ENCODE measurements around the gene TYMP.

DNA sequence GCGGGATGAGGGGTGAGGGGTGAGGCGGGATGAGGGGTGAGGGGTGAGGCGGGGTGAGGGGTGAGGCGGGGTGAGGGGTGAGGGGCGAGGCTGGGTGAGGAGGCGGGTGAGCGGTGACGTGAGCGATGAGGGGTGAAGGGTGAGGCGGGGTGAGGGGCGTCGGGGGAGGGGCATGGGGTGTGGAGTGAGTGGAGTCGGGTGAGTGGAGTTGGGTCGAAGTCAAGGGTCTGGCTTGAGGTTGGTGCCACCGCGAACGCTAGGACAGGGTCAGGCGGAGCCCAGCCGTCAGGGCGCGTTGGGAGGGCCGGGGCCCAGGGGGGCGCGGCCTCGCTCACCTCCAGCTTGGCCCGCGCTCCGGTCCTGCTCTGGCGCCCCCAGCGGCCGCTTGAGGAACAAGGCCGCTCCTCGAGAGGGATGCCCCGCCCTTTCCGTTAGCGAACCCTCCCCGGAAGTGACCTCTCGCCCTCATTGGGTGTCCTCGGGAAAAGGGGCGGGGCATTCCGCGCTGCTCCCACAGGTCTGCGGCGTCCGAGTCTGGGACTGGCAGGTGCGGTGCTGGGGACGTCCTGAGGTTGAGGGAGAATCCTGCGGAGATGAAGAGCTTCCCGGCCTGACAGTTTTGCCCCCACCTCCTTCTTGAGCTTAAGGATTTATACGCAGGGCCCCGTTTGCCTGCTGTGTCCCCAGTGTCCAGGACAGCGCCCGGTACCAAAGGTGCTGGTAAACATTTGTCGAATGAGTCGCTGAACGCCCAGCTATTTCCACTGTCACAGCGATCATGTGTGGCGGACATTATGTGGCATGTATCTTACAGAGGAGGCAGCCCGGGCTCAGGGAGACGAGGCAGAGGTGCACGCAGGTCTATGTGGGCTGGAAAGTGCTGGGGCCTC lies 33.0 kb upstream of the TYMP start, which contains the start of gene SYCE3:
- TF ChIP-seq CTCF (IDR thresholded peaks at IDR 0.05) = peak; percentile 79 to 91 (median 86)
- TF ChIP-seq POLR2A (IDR thresholded peaks at IDR 0.05) = peak in 1 of 2 donors; percentile 13
